Measurements from ENCODE around the gene GBA2. TPM values are rescaled to one million over a fixed set of nuclear protein-coding genes. Genes with fewer than 3 reads are reported as not detected.
A peak's percentile ranks its signal among the peaks of the same experiment; 100 is the strongest.

The GBA2 gene
- total RNA-seq, 2 donors from 2014 or later: 64.1 to 76.3 TPM

GRCh38 chr9:35750256-35750531 lies 1.2 kb upstream of the GBA2 start:
- no peaks in the 10 kb centered on the region for H3K9me3 ChIP-seq
- peak overlapping the region; percentile 94 to 95 for H3K27ac ChIP-seq
- H3K27me3 ChIP-seq: no peaks in the 10 kb centered on the region
- peaks cover 44% of the 10 kb centered on the region for H3K36me3 ChIP-seq
- no peak for DNase-seq (ENCODE audit: low spot score)
- H3K4me3 ChIP-seq: peak overlapping the region in 1 of 2 donors; percentile 84
- no peak for TF ChIP-seq CTCF (IDR thresholded peaks at IDR 0.05)
- peaks cover 0 to 50% of the 10 kb centered on the region in 2 donors for H3K4me1 ChIP-seq

GRCh38 chr9:35749515-35750255 lies 657 bp upstream of the GBA2 start:
- no peak for TF ChIP-seq CTCF (IDR thresholded peaks at IDR 0.05)
- DNase-seq (ENCODE audit: low spot score): no peak
- H3K9me3 ChIP-seq: no peaks in the 10 kb centered on the region
- H3K27ac ChIP-seq: peak overlapping the region; percentile 94 to 95
- H3K36me3 ChIP-seq: peaks cover 46% of the 10 kb centered on the region
- H3K4me1 ChIP-seq: peaks cover 0 to 55% of the 10 kb centered on the region in 2 donors
- no peaks in the 10 kb centered on the region for H3K27me3 ChIP-seq
- H3K4me3 ChIP-seq: peak overlapping the region; percentile 84 to 86

- peak overlapping the region; percentile 84 to 86 for H3K4me3 ChIP-seq
- H3K4me1 ChIP-seq: peaks cover 0 to 65% of the 10 kb centered on the region in 2 donors
- H3K27me3 ChIP-seq: no peaks in the 10 kb centered on the region
- peak overlapping the region; percentile 94 to 95 for H3K27ac ChIP-seq
- TF ChIP-seq CTCF (IDR thresholded peaks at IDR 0.05): no peak
- peaks cover 50% of the 10 kb centered on the region for H3K36me3 ChIP-seq
- H3K9me3 ChIP-seq: no peaks in the 10 kb centered on the region
- no peak for DNase-seq (ENCODE audit: low spot score)
These were observed 678 bp downstream of the GBA2 start for GRCh38 chr9:35748242-35748857.

- Histone ChIP-seq H3K9me3 (no peaks in the 10 kb centered on the region), H3K4me1 (peaks cover 0 to 71% of the 10 kb centered on the region in 2 donors), H3K4me3 (peak overlapping the region; percentile 84 to 86), H3K36me3 (peaks cover 50% of the 10 kb centered on the region), H3K27ac (peak overlapping the region; percentile 94 to 95), H3K27me3 (no peaks in the 10 kb centered on the region)
- no peak for TF ChIP-seq CTCF (IDR thresholded peaks at IDR 0.05)
- DNase-seq (ENCODE audit: low spot score): no peak
These were observed 2.4 kb downstream of the GBA2 start for GRCh38 chr9:35746583-35746982.

- TF ChIP-seq CTCF (IDR thresholded peaks at IDR 0.05): no peak
- peaks cover 0 to 65% of the 10 kb centered on the region in 2 donors for H3K4me1 ChIP-seq
- no peaks in the 10 kb centered on the region for H3K9me3 ChIP-seq
- H3K36me3 ChIP-seq: peaks cover 50% of the 10 kb centered on the region
- H3K27me3 ChIP-seq: no peaks in the 10 kb centered on the region
- peak overlapping the region in 1 of 2 donors; percentile 27 for H3K27ac ChIP-seq
- H3K4me3 ChIP-seq: peak overlapping the region in 1 of 2 donors; percentile 84
- DNase-seq (ENCODE audit: low spot score): no peak
These were observed 3.5 kb downstream of the GBA2 start for GRCh38 chr9:35745569-35745968.

Measured in right atrium auricular region (tissue), 2 donors.